Activated CD8-positive, alpha-beta memory T cell treated with anti-CD3 and anti-CD28 coated beads, Interleukin-2, amount 50 U/mL, for 24 hours (primary cell): ENCODE measurements around the gene IQCM.

Experiments
- DNase-seq: peaks from one replicate; pipeline ENCODE4 v3.0.0-alpha.2; 2020; ENCODE audit errors: extremely low read depth

The IQCM gene

GRCh38 chr4:149711593-149712365 is 103.9 kb downstream of the IQCM start:
- DNase-seq: no peak

- DNase-seq: no peak
Measured at GRCh38 chr4:149709640-149710039, 106.0 kb downstream of the IQCM start.

GRCh38 chr4:149708513-149709130 is 107.0 kb downstream of the IQCM start:
- DNase-seq: no peak

GRCh38 chr4:149707862-149708261 is 107.8 kb downstream of the IQCM start:
- DNase-seq: no peak

GRCh38 chr4:149706942-149707341 is 108.7 kb downstream of the IQCM start:
- DNase-seq: no peak

- no peak for DNase-seq
Measured at GRCh38 chr4:149702414-149703293, 113.0 kb downstream of the IQCM start.

- no peak for DNase-seq
Measured at GRCh38 chr4:149701435-149702156, 114.0 kb downstream of the IQCM start.

- DNase-seq: no peak
Measured at GRCh38 chr4:149700272-149700671, 115.4 kb downstream of the IQCM start.

GRCh38 chr4:149699642-149700041 is 116.0 kb downstream of the IQCM start:
- DNase-seq: no peak

- no peak for DNase-seq
Measured at GRCh38 chr4:149690726-149691125, 124.9 kb downstream of the IQCM start.

GRCh38 chr4:149684516-149684915 is 131.1 kb downstream of the IQCM start:
- DNase-seq: no peak

GRCh38 chr4:149676076-149676475 is 139.6 kb downstream of the IQCM start:
- DNase-seq: no peak

- DNase-seq: no peak
Measured at GRCh38 chr4:149645790-149646189, 169.9 kb downstream of the IQCM start.

- no peak for DNase-seq
Measured at GRCh38 chr4:149638073-149638472, 177.6 kb downstream of the IQCM start.

GRCh38 chr4:149634368-149634767 is 181.3 kb downstream of the IQCM start:
- no peak for DNase-seq

GRCh38 chr4:149631629-149632028 is 184.0 kb downstream of the IQCM start:
- no peak for DNase-seq

GRCh38 chr4:149630064-149630463 is 185.6 kb downstream of the IQCM start:
- DNase-seq: no peak

GRCh38 chr4:149605601-149606378 is 209.9 kb downstream of the IQCM start:
- no peak for DNase-seq

GRCh38 chr4:149604827-149605226 is 210.8 kb downstream of the IQCM start:
- DNase-seq: no peak

GRCh38 chr4:149595500-149595899 is 220.1 kb downstream of the IQCM start:
- no peak for DNase-seq

- no peak for DNase-seq
Measured at GRCh38 chr4:149589826-149590225, 225.8 kb downstream of the IQCM start.
